ENCODE data around the gene ADCYAP1R1.

Gene ADCYAP1R1

DNA sequence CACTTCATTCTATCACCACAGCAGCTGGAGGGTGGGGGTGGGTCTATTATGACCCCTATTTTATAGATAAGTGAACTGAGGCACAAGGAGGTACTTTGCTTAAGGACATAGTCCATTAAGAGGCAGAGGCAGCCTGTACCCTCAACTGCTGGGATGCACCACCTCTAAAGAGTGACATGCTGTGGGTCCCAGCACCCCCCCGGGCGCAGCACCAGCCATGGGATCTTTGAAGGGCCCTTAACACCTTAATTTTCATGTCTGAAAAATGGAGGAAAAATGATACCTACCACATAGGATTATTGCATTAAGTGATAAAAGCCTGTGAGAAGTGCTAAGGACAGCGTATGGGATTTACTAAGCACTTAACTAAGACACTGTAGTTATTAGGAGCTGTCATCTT, 15.4 kb downstream of the ADCYAP1R1 start:
- DNase-seq (ENCODE audit: extremely low read depth, low read depth): no peak

DNA sequence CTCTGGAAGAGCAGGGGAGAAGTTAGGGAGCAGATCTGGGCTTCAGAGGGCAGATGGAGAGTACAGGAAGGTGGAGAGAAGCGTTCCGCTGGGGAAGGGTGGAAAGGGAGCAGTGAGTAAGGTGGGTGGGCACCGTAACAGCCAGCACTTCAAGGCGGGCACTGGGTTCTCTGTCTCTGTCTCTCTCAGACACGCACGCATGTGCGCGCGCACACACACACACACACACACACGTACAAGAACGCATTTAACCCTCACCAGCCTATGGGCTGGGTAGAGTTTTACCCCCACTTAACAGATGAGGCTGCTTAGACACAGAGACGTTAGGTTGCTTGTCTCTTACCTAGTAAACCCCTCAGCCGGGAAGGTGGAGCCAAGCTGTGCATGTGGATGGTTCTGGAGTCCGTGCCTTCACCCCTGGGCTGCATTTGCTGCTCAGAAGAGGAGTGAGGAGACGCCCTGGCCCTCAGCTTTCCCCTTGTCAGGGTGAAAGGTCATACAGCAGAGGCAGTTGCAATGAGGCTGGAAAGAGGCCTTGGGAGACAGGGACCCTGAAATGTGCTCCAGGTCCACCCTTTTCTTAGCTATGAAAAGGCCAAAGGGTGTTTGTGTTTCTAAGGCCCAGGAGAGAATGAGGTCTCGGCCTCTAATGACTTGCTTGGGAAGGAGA, 16.0 kb downstream of the ADCYAP1R1 start:
- TF ChIP-seq, protein P1, sequence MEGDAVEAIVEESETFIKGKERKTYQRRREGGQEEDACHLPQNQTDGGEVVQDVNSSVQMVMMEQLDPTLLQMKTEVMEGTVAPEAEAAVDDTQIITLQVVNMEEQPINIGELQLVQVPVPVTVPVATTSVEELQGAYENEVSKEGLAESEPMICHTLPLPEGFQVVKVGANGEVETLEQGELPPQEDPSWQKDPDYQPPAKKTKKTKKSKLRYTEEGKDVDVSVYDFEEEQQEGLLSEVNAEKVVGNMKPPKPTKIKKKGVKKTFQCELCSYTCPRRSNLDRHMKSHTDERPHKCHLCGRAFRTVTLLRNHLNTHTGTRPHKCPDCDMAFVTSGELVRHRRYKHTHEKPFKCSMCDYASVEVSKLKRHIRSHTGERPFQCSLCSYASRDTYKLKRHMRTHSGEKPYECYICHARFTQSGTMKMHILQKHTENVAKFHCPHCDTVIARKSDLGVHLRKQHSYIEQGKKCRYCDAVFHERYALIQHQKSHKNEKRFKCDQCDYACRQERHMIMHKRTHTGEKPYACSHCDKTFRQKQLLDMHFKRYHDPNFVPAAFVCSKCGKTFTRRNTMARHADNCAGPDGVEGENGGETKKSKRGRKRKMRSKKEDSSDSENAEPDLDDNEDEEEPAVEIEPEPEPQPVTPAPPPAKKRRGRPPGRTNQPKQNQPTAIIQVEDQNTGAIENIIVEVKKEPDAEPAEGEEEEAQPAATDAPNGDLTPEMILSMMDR (IDR thresholded peaks at IDR 0.05; ENCODE audit: low read depth, low read length): no peak

More for the DNA sequence above, 15.4 kb downstream of the ADCYAP1R1 start:
- TF ChIP-seq, protein P1 (IDR thresholded peaks at IDR 0.05; ENCODE audit: low read depth, low read length): no peak

DNA sequence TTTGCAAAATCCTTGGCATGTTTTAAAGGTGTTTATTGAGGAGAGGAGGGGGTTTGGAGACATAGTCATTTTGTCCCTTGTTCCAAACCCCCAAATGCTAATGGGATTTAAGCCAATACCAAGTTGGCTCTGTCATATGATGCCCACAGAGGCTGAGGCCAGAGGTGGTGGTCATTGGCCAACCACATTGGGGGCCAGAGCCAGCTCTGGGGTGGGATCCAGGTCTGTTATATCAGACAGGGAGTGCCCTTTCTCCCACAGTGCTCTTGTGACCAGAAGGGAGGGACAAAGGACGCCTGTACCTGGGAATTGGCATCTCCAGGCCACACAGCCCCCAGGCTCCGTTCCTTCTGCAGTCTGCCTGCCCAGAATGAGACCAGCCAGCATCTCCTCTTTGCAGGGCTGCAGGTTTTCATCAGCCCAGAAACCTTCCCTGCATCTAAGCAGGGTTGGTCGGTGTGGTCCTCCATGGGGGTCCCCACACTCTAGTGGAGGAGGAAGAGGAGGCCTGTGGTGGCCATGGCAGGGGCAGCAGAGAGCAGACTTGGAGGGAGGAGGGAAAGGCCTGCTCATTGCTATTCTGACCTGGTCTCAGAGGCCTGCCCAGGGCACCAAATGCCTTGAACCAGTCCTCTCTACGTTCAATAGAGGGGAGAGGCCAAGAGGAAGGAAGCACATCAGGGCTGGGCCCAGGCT, 17.9 kb downstream of the ADCYAP1R1 start:
- TF ChIP-seq, protein P1 (IDR thresholded peaks at IDR 0.05; ENCODE audit: low read depth, low read length): no peak
- no peak for DNase-seq (ENCODE audit: extremely low read depth, low read depth)

More for the DNA sequence above, 16.0 kb downstream of the ADCYAP1R1 start:
- DNase-seq (ENCODE audit: extremely low read depth, low read depth): no peak

DNA sequence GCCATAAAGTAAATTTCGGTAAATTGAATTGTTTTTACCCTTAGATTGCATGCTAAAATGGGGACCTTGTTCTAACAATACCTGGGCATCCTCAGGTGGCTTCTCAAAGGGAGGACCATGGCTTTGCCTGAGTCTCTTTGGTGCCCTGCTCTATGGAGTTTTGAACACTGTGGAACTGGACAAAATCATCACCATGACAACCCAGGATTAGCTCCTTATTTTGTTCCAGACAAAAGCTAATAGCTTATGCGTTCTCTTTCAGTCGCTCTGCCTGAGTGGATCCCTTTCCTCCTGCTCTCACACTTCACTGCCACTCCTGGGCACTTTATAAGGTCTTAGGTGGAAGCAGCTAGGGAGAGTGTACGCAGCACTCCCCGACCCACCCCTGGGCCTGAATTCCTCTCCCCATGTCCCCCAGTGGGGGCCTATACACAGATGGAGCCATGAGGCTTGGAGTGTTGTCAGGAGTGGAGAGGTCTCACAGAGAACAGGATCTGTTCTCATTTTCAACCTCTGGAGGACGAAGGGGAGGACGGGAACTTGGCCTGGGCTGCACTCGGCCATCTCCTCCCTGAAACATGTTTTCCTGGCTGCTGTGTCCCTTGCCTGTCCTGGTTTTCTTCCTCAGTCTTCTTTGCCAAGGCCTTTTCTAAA, 19.0 kb downstream of the ADCYAP1R1 start:
- DNase-seq (ENCODE audit: extremely low read depth, low read depth): no peak

DNA sequence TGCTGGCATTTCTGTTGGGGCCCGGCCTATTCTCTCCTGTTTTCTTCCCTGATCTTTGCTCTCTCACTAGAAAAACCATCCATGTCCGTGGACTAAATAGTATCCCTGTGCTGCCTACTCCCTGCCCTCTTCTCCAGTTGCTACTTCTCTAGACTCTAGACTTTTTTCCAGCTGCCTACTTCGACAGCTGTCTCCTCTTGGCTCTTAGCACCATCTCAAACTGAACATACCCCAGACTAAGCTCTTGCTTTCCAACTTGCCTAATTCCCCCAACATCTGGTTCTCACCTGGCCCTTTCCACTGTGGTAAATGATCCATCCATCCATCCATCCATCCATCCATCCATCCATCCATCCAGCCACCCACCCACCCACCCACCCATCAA, 19.5 kb downstream of the ADCYAP1R1 start:
- no peak for DNase-seq (ENCODE audit: extremely low read depth, low read depth)
- TF ChIP-seq, protein P1 (IDR thresholded peaks at IDR 0.05; ENCODE audit: low read depth, low read length): no peak

More for the DNA sequence above, 19.0 kb downstream of the ADCYAP1R1 start:
- TF ChIP-seq, protein P1 (IDR thresholded peaks at IDR 0.05; ENCODE audit: low read depth, low read length): no peak

DNA sequence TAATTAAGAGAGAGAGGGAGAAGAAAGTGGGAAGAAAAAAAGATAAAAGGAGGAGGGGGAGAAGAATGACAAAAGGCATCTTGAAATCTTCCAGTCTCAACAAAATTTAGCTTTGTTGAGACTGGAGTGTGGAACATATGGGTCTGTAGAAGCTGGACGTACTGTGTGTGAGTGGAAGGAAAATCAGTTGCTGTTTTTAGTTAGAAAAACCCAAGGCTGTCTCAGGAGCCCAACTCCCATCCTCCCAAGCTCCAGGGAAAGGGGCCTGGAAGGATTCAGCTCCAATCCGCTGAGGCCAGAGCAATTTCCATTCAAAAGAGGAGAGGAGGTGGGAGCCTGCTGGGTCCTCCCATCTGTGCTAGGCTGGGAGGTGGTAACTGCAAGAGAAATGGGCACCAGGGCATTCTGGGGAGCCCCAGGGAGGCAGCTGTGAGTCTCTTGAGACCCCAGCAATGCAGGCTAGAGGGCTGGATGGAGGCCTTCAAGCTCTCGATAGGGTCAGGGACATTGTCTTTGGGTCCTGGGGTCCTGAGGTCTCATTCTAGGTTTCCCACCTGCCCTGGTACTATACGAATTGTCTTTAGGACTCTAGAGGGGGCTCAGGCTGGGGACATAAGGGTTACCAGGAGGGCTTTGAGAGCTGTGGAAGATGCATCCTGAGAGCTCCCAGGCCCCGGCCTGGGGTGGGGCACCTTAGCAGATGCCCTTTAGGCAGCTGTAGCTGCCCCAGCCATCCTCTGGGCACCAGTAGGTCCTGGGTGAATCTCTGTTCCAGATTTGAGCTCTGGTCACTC, 21.4 kb downstream of the ADCYAP1R1 start:
- no peak for DNase-seq (ENCODE audit: extremely low read depth, low read depth)
- TF ChIP-seq, protein P1 (IDR thresholded peaks at IDR 0.05; ENCODE audit: low read depth, low read length): no peak
